ENCODE results near the gene AOAH. TPM values are rescaled to one million over a fixed set of nuclear protein-coding genes. Genes with fewer than 3 reads are reported as not detected.
A peak's percentile ranks its signal among the peaks of the same experiment; 100 is the strongest.

Gene AOAH
- total and polyA plus RNA-seq, 2 of the 4 experiments (the other 2 are of a cell fraction) = not detected

GRCh38 chr7:36742911-36743775 is 18.8 kb upstream of the AOAH start:
- H3K9me3 ChIP-seq (ENCODE audit: control insufficient read depth, insufficient read depth, low read length) = no peaks in the 10 kb centered on the region
- no peaks in the 10 kb centered on the region for H3K9me1 ChIP-seq (ENCODE audit: insufficient read depth, low read length)
- H4K91ac ChIP-seq (ENCODE audit: insufficient read depth, low read depth, low read length) = no peak overlapping the region
- no peak overlapping the region for H2AK9ac ChIP-seq (replicated peaks; ENCODE audit: low read depth, low read length, poor library complexity)
- no peak overlapping the region for H4K8ac ChIP-seq (ENCODE audit: low read depth in 2 of 2, low read length in 2 of 2)
- H2AK5ac ChIP-seq (ENCODE audit: low read depth, low read length) = no peak overlapping the region
- no peak overlapping the region for H2AFZ ChIP-seq (replicated peaks; ENCODE audit: low read length, poor library complexity)
- intact Hi-C loops (cut with micrococcal nuclease) = no loop called here
- dilution Hi-C loops (cut with HindIII; ENCODE audit: low sequenced_read_pairs, unreplicated experiment) = no loop called here
- H3K4me3 ChIP-seq (ENCODE audit: insufficient read depth, low read depth, low read length) = no peak overlapping the region
- H3K27me3 ChIP-seq (ENCODE audit: control insufficient read depth, insufficient read depth, low read length) = no peaks in the 10 kb centered on the region
- no peak overlapping the region for H3K4me2 ChIP-seq (ENCODE audit: low read depth, low read length)
- H3K23ac ChIP-seq (ENCODE audit: low read depth, low read length) = no peak overlapping the region
- H2BK15ac ChIP-seq (ENCODE audit: low read depth, low read length) = no peak overlapping the region
- no peak overlapping the region for H2BK120ac ChIP-seq (ENCODE audit: low read depth, low read length)
- whole genome bisulfite sequencing, 2 experiments (ENCODE audit: extremely low coverage in 2 of 2, insufficient read length in 1 of 2) = no CpG with 5 or more reads among the region's 6 CpGs
- no peak for TF ChIP-seq USF2 (IDR thresholded peaks at IDR 0.05; ENCODE audit: low read depth, low read length)
- TF ChIP-seq MAFK (IDR thresholded peaks at IDR 0.05; ENCODE audit: low read depth, low read length) = 0 out of 2 replicates have a peak, but pooled peaks have one; percentile 10
- POLR2A ChIA-PET (ENCODE audit: unreplicated experiment) = no interaction called here
- H3K4ac ChIP-seq (ENCODE audit: low read depth, low read length) = no peak overlapping the region
- H4K20me1 ChIP-seq (ENCODE audit: insufficient read depth, low read length) = no peaks in the 10 kb centered on the region
- BruUV-seq (replicated peaks) = no TSS peak
- no peak for ATAC-seq (ENCODE audit: low read depth)
- H4K5ac ChIP-seq (ENCODE audit: low read depth, low read length) = no peak overlapping the region
- no peak overlapping the region for H3K14ac ChIP-seq (replicated peaks; ENCODE audit: low read depth, low read length)
- in situ Hi-C loops (cut with MboI; ENCODE audit: low sequenced_read_pairs) = no loop called here
- H3K36me3 ChIP-seq (ENCODE audit: control insufficient read depth, insufficient read depth, low read length) = no peaks in the 10 kb centered on the region
- DNase-seq = no peak
- CTCF ChIA-PET = no interaction called here
- H2BK20ac ChIP-seq (ENCODE audit: low read depth, low read length) = no peak overlapping the region
- no peak overlapping the region for H3K9ac ChIP-seq (ENCODE audit: low read depth, low read length)
- H3K56ac ChIP-seq (ENCODE audit: extremely low read depth, insufficient read depth, low read length) = no peak overlapping the region
- no peaks in the 10 kb centered on the region for H3K79me1 ChIP-seq (ENCODE audit: low read depth in 1 of 2, low read length in 2 of 2)
- H3K18ac ChIP-seq (ENCODE audit: low read depth, low read length) = no peak overlapping the region
- no peaks in the 10 kb centered on the region for H3K4me1 ChIP-seq (ENCODE audit: control insufficient read depth, insufficient read depth, low read length)
- H3K27ac ChIP-seq (ENCODE audit: insufficient read depth, low read length) = no peak overlapping the region
- H2BK5ac ChIP-seq (ENCODE audit: low read depth, low read length, poor library complexity, severe bottlenecking) = no peak overlapping the region

All from IMR-90 (cell line).